HG03280 (cell line): ENCODE measurements around the gene SLC6A5.

ENCODE experiments used
- ATAC-seq: cut with Tn5 transposase; IDR thresholded peaks from one replicate; pipeline ENCODE4 v1.9.1; 2021; ENCODE audit warnings: mild to moderate bottlenecking, moderate library complexity; ENCODE audit not compliant: unreplicated experiment

SLC6A5 gene

GRCh38 chr11:20618083-20618482, 18.7 kb downstream of the SLC6A5 start:
- ATAC-seq, result no peak

DNA sequence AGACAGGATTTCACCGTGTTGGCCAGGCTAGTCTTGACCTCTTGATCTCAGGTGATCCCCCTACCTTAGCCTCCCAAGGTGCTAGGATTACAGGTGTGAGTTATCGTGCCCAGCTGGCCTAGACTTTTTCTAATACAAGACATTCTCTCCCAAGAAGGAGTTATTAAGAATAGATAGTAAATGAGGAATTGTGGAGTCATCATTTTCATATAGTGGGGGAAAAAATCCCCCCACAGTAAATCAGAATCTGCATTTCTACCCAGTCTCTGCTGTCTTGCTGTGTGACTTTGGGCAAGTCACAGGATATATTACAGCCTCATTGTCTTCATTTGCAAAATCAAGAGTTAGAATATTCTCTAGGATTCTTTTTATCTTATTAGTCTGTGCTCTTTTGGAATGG, 21.6 kb downstream of the SLC6A5 start:
- no peak for ATAC-seq

DNA sequence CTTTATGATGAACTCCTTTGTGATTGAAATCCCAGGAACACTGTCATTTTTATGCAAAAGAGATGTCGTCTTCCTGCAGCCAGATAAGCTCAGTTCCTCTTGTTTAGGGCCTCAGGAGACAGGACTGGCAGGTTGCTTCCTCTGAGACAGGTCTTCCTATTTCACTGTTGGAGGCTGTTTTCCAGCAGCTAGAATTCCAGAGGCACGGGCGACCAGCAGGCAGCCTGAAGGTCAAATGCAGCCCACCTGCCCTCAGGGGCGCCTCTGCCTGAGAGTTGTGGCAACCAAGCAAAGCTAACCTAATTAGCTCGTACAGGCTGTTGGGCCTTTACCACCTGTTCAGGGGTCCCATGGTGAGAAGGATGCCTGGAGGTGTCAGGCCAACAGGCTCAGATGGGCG, 22.3 kb downstream of the SLC6A5 start:
- ATAC-seq, result no peak

DNA sequence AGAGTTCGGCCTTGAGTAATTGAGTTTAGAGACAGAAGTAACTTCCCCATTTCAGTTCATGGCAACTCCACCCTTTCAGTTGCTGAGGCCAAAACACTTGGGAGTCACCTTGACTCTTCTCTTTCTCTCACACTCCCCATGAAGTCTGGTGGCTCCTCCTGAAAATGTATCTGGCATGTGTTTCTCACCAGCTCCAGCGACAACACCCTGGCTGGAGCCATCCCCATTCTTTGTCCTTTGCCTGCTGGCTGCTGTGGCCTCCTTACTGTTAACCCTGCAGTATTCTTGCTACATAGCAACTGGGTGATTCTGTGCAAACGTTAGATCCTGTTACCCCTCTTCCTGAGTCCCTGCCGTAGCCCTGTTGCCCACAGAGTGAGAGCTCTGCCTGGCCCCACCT, 23.8 kb downstream of the SLC6A5 start:
- ATAC-seq, result no peak

DNA sequence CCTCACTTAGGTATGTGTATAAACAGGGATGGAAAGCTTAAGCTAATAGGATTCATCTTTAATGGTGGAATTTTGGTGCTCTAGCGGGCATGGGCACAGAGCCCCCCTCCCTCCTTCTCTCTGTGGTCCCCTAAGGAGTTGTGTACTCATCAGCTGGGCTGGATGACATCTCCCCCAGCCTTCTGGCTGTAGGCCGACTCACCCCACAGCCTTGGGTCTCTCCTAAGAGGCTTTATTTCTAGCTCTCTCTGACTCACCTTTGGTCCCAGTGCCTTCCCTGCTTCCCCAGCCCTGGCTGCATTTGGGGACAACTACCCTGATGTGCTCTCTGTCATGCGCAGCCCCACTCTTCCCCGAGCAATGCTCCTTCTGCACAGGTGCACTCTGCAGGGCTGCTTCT, 26.9 kb downstream of the SLC6A5 start:
- no peak for ATAC-seq

GRCh38 chr11:20627026-20627425, 27.6 kb downstream of the SLC6A5 start:
- ATAC-seq, result no peak

- ATAC-seq, result no peak
Measured at GRCh38 chr11:20627701-20628100, 28.3 kb downstream of the SLC6A5 start.

GRCh38 chr11:20631519-20632168, 32.2 kb downstream of the SLC6A5 start:
- ATAC-seq, result no peak

GRCh38 chr11:20632169-20632532, 32.7 kb downstream of the SLC6A5 start:
- ATAC-seq, result no peak

DNA sequence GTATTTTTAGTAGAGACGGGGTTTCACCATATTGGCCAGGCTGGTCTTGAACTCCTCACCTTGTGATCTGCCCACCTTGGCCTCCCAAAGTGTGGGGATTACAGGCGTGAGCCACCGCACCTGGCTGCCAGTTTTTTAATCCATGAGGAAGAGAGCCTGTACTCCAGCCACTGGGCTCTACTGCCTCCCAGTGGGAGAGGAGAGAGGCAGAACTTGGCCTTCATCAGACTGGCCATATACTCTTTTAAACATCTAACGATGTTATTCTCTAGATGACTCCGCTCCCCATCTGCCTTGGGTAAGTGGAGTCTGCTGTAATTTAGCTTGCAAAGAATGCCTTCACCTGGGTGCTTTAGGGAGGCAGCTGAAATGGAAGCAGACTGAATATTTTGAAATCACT, 34.6 kb downstream of the SLC6A5 start:
- ATAC-seq, result no peak

GRCh38 chr11:20634781-20635180, 35.4 kb downstream of the SLC6A5 start:
- ATAC-seq, result no peak

- ATAC-seq, result no peak
Measured at GRCh38 chr11:20638074-20638473, 38.7 kb downstream of the SLC6A5 start.

GRCh38 chr11:20639688-20640087, 40.3 kb downstream of the SLC6A5 start:
- ATAC-seq, result no peak

GRCh38 chr11:20640401-20640800, 41.0 kb downstream of the SLC6A5 start:
- no peak for ATAC-seq

- no peak for ATAC-seq
Measured at GRCh38 chr11:20644360-20644759, 45.0 kb downstream of the SLC6A5 start.

DNA sequence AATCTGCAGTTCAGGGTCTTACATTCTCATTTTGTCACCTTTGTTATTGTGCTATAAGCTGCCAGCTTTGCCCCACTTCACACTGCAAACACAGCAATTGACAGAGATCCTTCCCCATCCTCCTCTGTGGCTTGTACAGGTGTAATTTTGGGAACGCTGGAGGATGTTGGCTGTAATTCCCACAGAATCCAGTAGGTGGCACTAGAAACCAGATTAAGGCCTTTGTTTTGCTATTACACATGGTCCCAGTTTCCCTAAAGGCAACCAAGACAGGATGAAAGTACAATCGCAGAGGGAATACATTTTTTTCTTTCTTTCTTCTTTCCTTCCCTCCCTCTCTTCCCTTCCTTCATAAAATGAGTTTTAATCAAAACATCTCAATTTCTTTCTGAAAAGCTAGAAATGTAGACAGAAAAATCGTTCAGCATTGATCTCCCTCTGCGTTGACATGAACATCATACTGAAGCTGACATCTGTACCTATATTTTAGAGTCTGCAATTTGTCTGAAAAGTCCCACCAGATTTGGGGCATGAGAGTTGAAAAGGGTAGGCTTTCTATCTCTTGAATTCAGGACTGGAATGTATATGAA, 48.7 kb downstream of the SLC6A5 start:
- ATAC-seq, result no peak

DNA sequence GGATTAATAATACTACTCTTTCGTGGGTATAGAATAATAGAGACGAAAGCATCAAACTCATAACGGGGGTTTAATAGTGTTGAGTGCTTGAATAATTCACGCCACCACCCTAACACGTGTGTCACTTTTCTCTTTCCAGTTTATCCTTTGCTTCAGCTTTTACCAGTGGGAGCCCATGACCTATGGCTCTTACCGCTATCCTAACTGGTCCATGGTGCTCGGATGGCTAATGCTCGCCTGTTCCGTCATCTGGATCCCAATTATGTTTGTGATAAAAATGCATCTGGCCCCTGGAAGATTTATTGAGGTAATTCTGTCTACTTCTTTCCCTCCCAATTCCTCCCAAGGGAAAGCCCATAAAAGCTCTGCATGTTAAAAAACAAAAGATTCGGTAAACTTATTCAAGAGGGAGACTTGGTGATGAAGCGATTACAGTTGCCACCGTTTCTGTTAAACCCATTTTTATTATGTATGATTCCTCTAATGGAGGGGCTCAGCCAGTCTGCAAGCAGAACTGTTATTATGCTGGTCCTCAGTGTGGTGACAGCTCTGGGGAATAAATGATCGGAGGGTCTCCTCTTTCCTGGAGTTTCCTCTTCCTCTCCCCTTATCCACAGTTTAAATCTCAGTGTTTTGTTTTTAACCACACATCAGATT, 52.9 kb downstream of the SLC6A5 start:
- no peak for ATAC-seq

GRCh38 chr11:20654038-20654437, 54.6 kb downstream of the SLC6A5 start:
- ATAC-seq, result no peak

- ATAC-seq, result no peak
Measured at GRCh38 chr11:20656901-20657300, 57.5 kb downstream of the SLC6A5 start.

DNA sequence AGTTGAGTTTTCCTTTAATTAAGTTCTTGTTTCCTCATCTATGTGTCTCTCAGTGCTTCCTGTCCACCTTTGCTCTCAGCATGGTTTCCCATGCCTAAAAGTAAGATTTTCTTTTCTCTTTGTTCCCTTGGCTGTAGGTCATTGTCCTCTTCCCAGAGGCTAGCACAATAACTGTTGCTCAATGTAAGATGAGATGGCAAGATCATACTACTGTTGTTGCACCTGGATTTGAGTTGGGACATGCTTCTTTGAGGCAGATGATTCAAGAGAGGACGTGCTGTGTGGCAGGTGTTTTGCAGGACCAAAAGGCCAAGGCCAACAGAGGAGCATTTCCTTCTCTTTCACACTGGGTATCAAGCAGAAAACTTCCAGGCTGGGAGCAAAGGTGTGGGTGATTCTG, 58.7 kb downstream of the SLC6A5 start:
- ATAC-seq, result no peak

GRCh38 chr11:20661445-20661844, 62.0 kb downstream of the SLC6A5 start:
- ATAC-seq, result no peak

DNA sequence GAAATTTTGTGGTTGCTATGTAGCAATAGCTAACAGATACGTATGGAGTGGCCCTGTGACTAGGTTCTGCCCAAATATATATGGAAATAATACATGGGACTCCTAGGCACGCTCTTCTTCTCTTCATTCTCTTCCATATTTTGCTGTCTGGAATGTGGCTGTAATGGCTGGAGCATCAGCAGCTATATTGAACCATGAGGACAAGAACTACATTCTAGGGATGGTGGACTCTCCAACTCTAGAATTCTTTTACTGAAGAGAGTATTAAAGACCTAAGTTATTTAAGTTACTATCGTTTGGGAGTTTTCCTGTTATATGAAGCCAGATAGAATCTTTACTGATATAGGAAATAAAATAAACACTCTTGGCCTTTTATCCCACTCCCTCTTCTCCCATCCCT, 62.4 kb downstream of the SLC6A5 start:
- no peak for ATAC-seq
